Colonic mucosa (tissue), 4 donors: ENCODE measurements around the gene ZNF483. TPM values are rescaled to one million over a fixed set of nuclear protein-coding genes. Genes with fewer than 3 reads are reported as not detected.

Experiments
- DNase-seq: peaks from one replicate; pipeline ENCODE4 v3.0.0-alpha.2; 2020
- H3K27ac ChIP-seq: fragments of 200-600 bp; one replicate; pipeline ENCODE4 v1.8.0; 2021
- H3K27me3 ChIP-seq: fragments of 200-600 bp; one replicate; pipeline ENCODE4 v1.8.0; 2021
- H3K36me3 ChIP-seq: fragments of 200-600 bp; one replicate; pipeline ENCODE4 v1.8.0; 2021
- H3K4me1 ChIP-seq: fragments of 200-600 bp; one replicate; pipeline ENCODE4 v1.8.0; 2021; ENCODE audit warnings: mild to moderate bottlenecking
- H3K4me3 ChIP-seq: fragments of 200-600 bp; one replicate; pipeline ENCODE4 v1.8.0; 2021
- H3K9ac ChIP-seq, 2 donors: one replicate each; pipeline ENCODE4 v1.7.0; 2013; ENCODE audit warnings: control low read depth in 2 of 2, low read depth in 2 of 2, low read length in 2 of 2
- H3K9me3 ChIP-seq: fragments of 200-600 bp; one replicate; pipeline ENCODE4 v1.8.0; 2021
- intact Hi-C: fragments of 100-400 bp; cut with DNase I; formaldehyde crosslinking; loops from one replicate; pipeline ENCODE4 v1.14.1; 2022
- total RNA-seq, 2 donors: library from RNA; stranded (reverse); fragmentation: NEBNext Ultra II Directional in 1 of 2; extraction: Animal tissue kit (Norgen Biotek cat#: 25700) in 1 of 2; gene quantifications; one replicate each; pipeline ENCODE4 v1.2.1, GENCODE V29; 2021
- TF ChIP-seq, protein P1 (sequence below): fragments of 200-600 bp; IDR thresholded peaks from one replicate; pipeline ENCODE4 v1.8.0; 2022; ENCODE audit warnings: antibody characterized with exemption, mild to moderate bottlenecking
- donor health status: healthy.
- donor health status: DM: no; HTN: no; CAD: no.
- donor health status: DM: no; HTN: no; CAD: no.

Gene ZNF483
- total RNA-seq, 2 donors from 2014 or later = 1.2 to 2.8 TPM

DNA sequence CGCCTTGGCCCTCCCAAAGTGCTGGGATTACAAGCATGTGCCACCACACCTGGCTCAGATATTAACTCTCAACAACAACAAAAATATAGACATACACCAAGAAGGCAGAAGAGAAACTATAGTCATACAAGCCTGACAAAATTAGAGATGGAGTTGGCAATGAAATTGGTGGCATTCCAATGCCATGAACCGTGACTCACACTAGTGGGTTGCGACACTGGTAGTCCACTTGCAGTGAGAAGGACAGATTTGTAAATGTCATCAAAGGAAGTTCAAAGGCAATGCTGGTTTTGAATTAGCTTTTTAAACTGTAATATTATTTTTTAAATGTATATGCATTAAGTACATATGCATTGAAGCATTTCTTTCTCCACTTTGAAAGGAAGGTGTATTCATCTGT, 97.6 kb downstream of the ZNF483 start:
- no peaks in the 10 kb centered on the region for H3K36me3 ChIP-seq
- H3K4me1 ChIP-seq = no peaks in the 10 kb centered on the region
- no peaks in the 10 kb centered on the region for H3K9me3 ChIP-seq
- no peak for DNase-seq
- no peak overlapping the region for H3K27ac ChIP-seq
- TF ChIP-seq, protein P1, sequence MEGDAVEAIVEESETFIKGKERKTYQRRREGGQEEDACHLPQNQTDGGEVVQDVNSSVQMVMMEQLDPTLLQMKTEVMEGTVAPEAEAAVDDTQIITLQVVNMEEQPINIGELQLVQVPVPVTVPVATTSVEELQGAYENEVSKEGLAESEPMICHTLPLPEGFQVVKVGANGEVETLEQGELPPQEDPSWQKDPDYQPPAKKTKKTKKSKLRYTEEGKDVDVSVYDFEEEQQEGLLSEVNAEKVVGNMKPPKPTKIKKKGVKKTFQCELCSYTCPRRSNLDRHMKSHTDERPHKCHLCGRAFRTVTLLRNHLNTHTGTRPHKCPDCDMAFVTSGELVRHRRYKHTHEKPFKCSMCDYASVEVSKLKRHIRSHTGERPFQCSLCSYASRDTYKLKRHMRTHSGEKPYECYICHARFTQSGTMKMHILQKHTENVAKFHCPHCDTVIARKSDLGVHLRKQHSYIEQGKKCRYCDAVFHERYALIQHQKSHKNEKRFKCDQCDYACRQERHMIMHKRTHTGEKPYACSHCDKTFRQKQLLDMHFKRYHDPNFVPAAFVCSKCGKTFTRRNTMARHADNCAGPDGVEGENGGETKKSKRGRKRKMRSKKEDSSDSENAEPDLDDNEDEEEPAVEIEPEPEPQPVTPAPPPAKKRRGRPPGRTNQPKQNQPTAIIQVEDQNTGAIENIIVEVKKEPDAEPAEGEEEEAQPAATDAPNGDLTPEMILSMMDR = no peak
- no peaks in the 10 kb centered on the region for H3K27me3 ChIP-seq
- H3K4me3 ChIP-seq = no peak overlapping the region
- no peak overlapping the region for H3K9ac ChIP-seq
- intact Hi-C loops = no loop called here

Other genes starting within 250 kb of the ZNF483 start
- gene OR2K2, start 195.0 kb upstream of the ZNF483 start, total RNA-seq = not detected
- gene ECPAS, start 40.8 kb upstream of the ZNF483 start, total RNA-seq = 10 to 100 TPM; 55.1 to 92.5 TPM
- gene PTGR1, start 74.5 kb downstream of the ZNF483 start, total RNA-seq = 10 to 100 TPM; 55.6 to 85.3 TPM
- gene DNAJC25, start 106.2 kb downstream of the ZNF483 start, total RNA-seq = 1 to 10 TPM; 7.8 to 9.0 TPM
- gene GNG10, start 136.4 kb downstream of the ZNF483 start, total RNA-seq = 10 to 100 TPM; 12.6 to 27.3 TPM